Stomach smooth muscle (tissue), 2 donors: ENCODE results near the gene ICAM2.
"Not testable (repeated sequence)": the region's sequence is repeated elsewhere in the genome, so short reads cannot be mapped to it uniquely, and the experiment has no call there.

Experiments used
- H3K27ac ChIP-seq: one replicate; pipeline ENCODE4 v1.7.0; 2013; ENCODE audit warnings: mild to moderate bottlenecking, low read length, inconsistent platforms
- H3K27me3 ChIP-seq, 2 donors: one replicate each; pipeline ENCODE4 v1.7.0; 2013; ENCODE audit warnings: low read length in 2 of 2; ENCODE audit not compliant: insufficient read depth in 2 of 2, control insufficient read depth in 1 of 2
- H3K36me3 ChIP-seq, 2 donors: one replicate each; pipeline ENCODE4 v1.7.0; 2013; ENCODE audit warnings: low read length in 2 of 2; ENCODE audit not compliant: control insufficient read depth in 2 of 2, insufficient read depth in 2 of 2
- H3K4me1 ChIP-seq: one replicate; pipeline ENCODE4 v1.7.0; 2013; ENCODE audit warnings: low read length; ENCODE audit not compliant: control insufficient read depth, insufficient read depth
- H3K4me3 ChIP-seq, 2 donors: one replicate each; pipeline ENCODE4 v1.7.0; 2013; ENCODE audit warnings: low read length in 2 of 2
- H3K9ac ChIP-seq, 2 donors: one replicate each; pipeline ENCODE4 v1.7.0; 2013; ENCODE audit warnings: low read length in 2 of 2, mild to moderate bottlenecking in 1 of 2
- H3K9me3 ChIP-seq, 2 donors: one replicate each; pipeline ENCODE4 v1.7.0; 2013; ENCODE audit warnings: low read length in 2 of 2; ENCODE audit not compliant: control insufficient read depth in 2 of 2
- donor health status: healthy.
- donor health status: Pancreatic carcinoma.

Gene ICAM2

DNA sequence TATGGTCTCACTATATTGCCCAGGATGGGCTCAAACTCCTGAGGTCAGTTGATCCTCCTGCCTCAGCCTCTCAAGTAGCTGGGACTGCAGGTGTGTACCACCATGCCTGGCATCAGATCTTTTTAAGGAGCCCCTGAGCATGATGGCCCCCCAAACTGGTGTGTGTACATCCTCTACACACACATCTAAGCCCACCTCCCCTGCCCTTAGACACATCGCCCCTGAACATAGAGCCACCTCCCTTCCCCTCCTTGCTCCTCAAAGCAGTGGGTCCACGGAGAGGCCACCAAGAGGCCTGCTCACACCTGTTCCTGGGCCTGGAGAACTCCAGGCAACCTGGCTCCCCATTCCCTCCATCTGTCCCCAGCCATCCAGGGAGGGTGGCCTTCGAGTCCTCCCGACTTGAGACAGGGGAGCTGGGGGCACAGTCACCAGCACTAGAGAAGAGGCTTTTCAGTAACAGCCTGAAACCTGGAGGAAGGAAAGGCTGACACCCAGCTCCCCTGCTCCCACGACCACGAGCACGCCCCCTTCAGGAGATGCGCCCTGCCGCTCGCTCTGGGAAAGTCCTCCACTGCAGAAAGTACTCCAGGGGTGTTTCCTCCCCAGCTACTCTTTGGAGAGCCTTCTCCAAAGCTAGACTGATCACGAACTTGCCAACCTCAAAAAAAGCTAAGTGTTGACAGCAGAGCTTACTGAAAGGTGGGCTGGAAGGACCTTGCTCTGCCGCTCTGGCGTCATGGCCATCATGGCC lies 34.9 kb downstream of the ICAM2 start:
- Histone ChIP-seq H3K27ac (no peak overlapping the region), H3K4me1 (peaks cover 21% of the 10 kb centered on the region), H3K4me3 (no peak overlapping the region), H3K27me3 (peaks cover 11 to 16% of the 10 kb centered on the region in 2 donors), H3K9me3 (no peaks in the 10 kb centered on the region), H3K9ac (no peak overlapping the region), H3K36me3 (no peaks in the 10 kb centered on the region)

DNA sequence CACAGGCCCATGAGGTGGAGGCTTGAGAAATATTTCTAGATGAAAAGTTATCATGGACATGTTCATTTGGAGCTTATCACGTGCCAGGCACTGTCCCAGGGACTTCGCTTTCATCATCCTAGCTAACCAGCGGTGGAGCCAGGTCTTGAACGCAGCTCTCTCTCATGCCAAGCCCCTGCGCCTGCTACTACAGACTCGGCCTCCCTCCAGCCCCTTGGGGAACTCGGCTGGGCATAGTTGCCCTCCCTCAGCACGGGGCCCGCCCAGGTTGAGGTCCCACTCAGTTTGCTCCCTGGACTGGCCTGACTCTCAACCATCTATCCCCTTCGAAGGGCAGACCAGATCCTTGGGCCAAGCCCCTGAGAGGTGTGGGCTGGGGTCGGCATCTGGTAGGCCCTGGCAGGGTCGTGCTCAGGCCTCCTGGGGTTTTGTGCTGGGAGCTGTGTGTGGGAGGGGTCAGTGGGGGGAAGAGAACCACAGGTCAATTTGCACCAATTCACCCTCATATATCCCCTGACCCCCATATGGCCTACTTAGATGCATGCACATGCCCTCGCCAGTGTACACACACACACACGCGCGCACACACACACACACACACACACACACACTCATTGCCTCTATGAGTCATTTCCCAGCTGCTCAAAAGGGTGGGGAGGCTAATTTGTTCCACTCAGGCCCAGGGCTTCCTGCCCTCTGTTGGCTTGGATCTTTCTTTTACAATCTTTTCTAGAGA lies 35.6 kb downstream of the ICAM2 start:
- H3K4me1 ChIP-seq: peaks cover 21% of the 10 kb centered on the region
- H3K27ac ChIP-seq: no peak overlapping the region
- no peaks in the 10 kb centered on the region for H3K9me3 ChIP-seq
- peaks cover 5 to 8% of the 10 kb centered on the region in 2 donors for H3K27me3 ChIP-seq
- no peak overlapping the region for H3K4me3 ChIP-seq
- no peaks in the 10 kb centered on the region for H3K36me3 ChIP-seq
- no peak overlapping the region for H3K9ac ChIP-seq

DNA sequence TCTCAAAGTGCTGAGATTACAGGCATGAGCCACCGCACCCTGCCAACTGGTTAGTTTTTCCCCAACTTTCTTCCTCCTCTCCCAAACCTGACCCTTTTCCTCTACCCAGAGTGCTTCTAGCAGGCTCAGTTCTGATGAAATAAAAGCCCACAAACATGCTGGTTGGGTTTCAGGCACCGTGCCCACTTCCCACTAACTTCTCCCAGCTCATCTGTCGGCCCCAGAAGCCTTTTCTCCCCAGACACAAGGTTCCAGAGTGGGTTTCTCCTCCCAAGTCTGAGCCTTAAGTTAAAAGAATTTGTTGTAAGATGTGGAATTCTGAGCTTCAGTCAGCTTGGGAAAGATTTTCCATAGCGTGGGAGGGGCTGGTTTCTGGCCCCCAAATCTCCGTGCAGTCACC lies 36.2 kb downstream of the ICAM2 start:
- H3K4me3 ChIP-seq: no peak overlapping the region
- H3K36me3 ChIP-seq: no peaks in the 10 kb centered on the region
- H3K4me1 ChIP-seq: peaks cover 18% of the 10 kb centered on the region
- no peaks in the 10 kb centered on the region for H3K9me3 ChIP-seq
- no peak overlapping the region for H3K27ac ChIP-seq
- peaks cover 0 to 3% of the 10 kb centered on the region in 2 donors for H3K27me3 ChIP-seq
- H3K9ac ChIP-seq: no peak overlapping the region

DNA sequence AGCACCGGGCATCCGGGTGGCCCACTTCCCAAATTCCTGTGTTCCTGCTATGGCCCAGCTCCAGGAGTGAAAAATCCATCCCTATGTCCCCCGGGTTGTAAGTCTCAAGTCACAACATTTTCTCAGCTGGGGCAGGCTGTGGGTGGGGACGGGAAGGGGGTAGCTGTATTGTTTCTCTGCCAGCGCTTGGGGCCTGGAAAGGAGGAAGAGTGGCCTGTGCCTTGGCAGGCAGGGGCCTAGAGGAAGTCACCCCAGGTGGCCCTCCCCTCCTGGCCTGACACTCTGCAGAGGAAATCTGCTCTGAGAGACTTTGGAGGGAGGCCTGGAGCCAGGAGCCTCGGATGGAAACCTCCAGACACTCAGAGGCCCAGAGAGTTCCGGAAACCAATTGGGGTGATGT lies 37.1 kb downstream of the ICAM2 start:
- Histone ChIP-seq H3K9ac (no peak overlapping the region), H3K27me3 (no peaks in the 10 kb centered on the region), H3K36me3 (no peaks in the 10 kb centered on the region), H3K9me3 (no peaks in the 10 kb centered on the region), H3K4me1 (peaks cover 16% of the 10 kb centered on the region), H3K4me3 (no peak overlapping the region), H3K27ac (no peak overlapping the region)

DNA sequence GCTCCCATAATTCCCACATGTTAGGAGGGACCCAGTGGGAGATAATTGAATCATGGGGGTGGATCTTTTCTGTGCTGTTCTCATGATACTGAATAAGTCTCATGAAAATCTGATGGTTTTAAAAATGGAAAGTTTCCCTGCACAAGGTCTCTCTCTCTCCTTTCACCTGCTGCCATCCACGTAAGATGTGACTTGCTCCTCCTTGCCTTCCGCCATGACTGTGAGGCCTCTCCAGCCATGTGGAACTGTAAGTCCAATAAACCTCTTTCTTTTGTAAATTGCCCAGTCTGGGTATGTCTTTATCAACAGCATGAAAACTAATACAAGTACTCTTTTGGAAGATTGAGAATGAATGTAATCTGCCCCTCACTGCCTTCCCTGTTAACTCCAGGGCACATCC lies 37.8 kb downstream of the ICAM2 start:
- peaks cover 16% of the 10 kb centered on the region for H3K4me1 ChIP-seq
- not testable (repeated sequence) for H3K27ac ChIP-seq, H3K27me3 ChIP-seq, H3K36me3 ChIP-seq, H3K9ac ChIP-seq, H3K9me3 ChIP-seq, H3K4me3 ChIP-seq

DNA sequence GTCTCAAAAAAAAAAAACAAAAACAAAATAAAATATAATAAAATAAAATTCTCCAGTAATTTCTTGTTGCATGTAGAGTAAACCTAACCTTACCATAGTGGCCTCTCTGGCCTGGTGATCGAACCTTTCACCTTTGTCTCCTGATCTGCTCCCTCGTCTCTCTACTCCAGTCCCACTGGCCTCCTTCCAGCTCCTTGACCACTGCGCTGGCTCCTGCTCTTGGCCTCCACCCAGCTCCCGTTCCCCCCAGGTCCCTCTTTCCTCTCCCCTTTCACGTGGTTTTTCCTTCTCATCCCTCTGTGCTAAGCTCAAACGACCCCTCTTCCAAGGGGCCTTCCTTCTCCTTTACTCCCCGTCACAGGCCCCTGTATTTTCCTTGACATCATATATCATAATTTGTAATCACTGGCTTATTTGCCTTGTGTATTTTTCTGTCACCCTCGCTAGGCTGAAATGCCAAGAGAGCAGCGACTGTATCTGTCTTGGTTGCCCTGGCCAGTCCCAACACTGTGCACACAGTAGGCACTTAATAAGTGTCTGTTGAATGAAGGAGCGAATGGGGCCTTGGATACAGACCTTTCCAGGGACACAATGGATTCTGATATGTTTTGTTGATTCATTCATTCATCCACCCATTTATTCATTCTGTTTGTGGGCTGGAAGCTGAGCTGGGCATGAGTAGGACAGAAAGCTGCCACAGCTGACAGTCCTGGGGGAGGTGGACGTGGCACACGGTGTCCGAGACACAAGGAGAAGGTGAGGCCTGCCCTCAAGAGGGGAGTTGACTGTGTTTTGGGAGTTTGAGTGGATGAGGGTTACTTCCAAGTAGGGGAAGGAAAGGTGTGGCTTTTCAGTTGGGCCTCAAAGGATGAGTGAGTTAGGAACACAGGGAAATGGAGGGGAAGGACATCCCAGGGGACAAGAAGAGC lies 41.9 kb downstream of the ICAM2 start:
- H3K36me3 ChIP-seq: no peaks in the 10 kb centered on the region
- no peak overlapping the region for H3K27ac ChIP-seq
- H3K4me1 ChIP-seq: peaks cover 4% of the 10 kb centered on the region
- peaks cover 2% of the 10 kb centered on the region in 2 donors for H3K27me3 ChIP-seq
- H3K4me3 ChIP-seq: no peak overlapping the region
- no peaks in the 10 kb centered on the region for H3K9me3 ChIP-seq
- H3K9ac ChIP-seq: no peak overlapping the region

DNA sequence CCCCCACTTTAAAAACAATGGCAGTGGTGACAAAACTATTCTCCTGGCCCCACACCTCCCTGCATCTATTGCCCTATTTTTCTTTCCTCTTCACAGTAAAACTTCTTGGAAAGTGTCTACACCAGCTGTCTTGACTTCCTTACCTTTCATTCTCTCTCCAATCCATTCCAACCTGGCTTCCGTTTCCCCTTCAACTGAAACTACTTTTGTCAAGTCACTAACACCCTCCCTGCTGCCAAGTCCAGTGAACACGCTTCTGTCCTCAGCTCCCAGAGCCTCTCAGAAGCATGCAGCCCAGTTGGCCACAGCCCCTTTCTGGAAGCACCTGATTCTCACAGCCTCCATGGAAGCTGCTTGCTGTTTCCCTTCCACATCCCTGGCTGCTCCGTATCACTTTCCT lies 43.7 kb downstream of the ICAM2 start:
- H3K9me3 ChIP-seq: no peaks in the 10 kb centered on the region
- peaks cover 3% of the 10 kb centered on the region for H3K4me1 ChIP-seq
- peaks cover 2% of the 10 kb centered on the region in 2 donors for H3K27me3 ChIP-seq
- no peaks in the 10 kb centered on the region for H3K36me3 ChIP-seq
- no peak overlapping the region for H3K4me3 ChIP-seq
- no peak overlapping the region for H3K27ac ChIP-seq
- H3K9ac ChIP-seq: no peak overlapping the region

DNA sequence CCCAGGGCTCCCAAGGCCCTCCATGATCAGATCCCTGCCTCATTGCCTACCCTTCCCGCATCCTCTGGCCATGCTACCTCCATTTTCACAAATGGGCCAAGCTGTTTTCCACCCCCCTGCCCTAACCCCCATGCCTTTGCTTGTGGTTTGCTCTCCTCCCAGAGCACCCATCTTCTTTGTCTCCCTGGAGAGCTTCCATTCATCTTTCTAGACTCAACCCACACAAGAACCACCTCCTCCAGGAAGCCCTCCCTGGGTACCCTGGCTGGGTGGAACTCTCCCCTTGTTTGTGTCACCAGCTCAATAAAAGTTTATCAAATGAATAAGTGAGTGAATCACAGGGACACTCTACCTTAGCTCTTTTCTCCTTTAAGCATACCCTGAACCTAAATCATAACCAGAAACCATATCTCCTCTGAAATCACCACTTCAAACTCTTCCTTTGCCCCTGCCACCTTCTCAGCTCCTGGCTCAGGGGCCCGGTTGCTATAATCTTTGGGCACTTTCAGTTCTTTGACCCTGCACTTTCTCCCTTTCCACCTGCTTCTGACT lies 44.8 kb downstream of the ICAM2 start:
- Histone ChIP-seq H3K4me3 (no peak overlapping the region), H3K4me1 (peaks cover 3% of the 10 kb centered on the region), H3K27me3 (peaks cover 2% of the 10 kb centered on the region in 2 donors), H3K9me3 (no peaks in the 10 kb centered on the region), H3K36me3 (no peaks in the 10 kb centered on the region), H3K9ac (no peak overlapping the region), H3K27ac (no peak overlapping the region)

DNA sequence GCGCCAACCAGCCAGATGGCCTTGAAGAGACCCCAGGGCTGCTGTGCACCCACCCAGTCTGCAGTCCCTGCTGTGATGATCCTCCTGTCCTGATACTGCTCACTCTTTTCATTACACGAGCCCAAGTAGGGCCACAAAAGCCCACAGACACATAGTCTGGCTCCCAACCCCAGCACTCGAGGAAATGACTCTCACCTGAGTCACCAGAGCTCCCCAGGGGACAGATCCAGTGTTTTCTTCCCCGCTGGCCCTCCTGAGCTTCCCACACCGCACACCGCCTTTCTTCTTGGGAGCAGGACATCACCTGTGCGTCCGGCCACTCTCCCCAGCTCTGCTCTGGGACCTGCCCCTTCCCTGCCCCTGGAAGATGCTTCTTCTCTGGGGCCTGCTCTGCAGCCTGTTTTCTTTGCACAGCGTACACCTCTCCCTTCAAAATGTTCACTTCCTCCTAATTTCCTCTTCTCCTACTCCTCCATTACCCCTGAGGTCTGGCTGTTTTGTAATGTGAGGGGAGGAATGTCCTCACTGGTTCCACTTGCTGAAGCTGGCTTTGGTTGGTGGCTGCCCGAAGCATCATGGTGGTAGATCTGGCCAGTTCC lies 45.7 kb downstream of the ICAM2 start:
- no peak overlapping the region for H3K27ac ChIP-seq

DNA sequence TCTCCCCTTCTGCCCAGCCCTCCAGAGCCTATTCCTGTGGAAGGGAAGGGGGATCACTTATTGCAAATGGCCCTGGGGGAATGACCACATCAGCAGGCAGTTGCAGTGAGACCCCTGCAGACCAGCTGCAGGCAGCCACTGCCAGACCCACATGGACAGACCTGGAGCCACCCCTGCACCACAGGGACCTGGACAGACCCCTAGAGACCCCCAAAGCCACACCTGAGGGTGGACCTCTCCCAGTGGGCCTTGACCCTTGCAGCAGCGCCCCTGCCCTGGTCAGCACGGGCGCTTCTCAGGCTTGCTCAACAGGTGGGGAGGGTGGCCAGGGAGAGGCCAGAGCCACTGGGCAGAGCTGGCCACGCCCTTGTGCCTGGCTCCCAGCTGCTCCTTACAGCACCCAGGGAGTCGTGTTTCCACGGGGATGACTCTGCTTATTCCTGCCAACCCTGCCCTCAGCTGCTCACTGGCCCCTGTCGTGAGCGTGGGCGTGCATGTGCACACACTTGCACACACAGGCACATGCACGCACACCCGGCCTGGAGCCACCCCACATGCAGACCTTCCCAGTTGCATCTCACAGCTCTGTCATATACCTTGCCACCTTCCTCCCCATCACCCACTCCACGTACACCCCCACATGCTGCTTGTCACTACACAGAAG lies 46.4 kb downstream of the ICAM2 start:
- no peak overlapping the region for H3K9ac ChIP-seq
- H3K36me3 ChIP-seq: no peaks in the 10 kb centered on the region
- H3K9me3 ChIP-seq: no peaks in the 10 kb centered on the region
- H3K4me3 ChIP-seq: no peak overlapping the region
- peaks cover 2% of the 10 kb centered on the region in 2 donors for H3K27me3 ChIP-seq
- peaks cover 3% of the 10 kb centered on the region for H3K4me1 ChIP-seq
- H3K27ac ChIP-seq: no peak overlapping the region

More for the DNA sequence above, 45.7 kb downstream of the ICAM2 start:
- peaks cover 2% of the 10 kb centered on the region in 2 donors for H3K27me3 ChIP-seq
- no peak overlapping the region for H3K4me3 ChIP-seq
- no peak overlapping the region for H3K9ac ChIP-seq
- H3K36me3 ChIP-seq: no peaks in the 10 kb centered on the region
- no peaks in the 10 kb centered on the region for H3K9me3 ChIP-seq
- H3K4me1 ChIP-seq: peaks cover 3% of the 10 kb centered on the region
